Measurements from ENCODE around the gene NXF1.
"Not testable (repeated sequence)": the region's sequence is repeated elsewhere in the genome, so short reads cannot be mapped to it uniquely, and the experiment has no call there.

Gene NXF1

DNA sequence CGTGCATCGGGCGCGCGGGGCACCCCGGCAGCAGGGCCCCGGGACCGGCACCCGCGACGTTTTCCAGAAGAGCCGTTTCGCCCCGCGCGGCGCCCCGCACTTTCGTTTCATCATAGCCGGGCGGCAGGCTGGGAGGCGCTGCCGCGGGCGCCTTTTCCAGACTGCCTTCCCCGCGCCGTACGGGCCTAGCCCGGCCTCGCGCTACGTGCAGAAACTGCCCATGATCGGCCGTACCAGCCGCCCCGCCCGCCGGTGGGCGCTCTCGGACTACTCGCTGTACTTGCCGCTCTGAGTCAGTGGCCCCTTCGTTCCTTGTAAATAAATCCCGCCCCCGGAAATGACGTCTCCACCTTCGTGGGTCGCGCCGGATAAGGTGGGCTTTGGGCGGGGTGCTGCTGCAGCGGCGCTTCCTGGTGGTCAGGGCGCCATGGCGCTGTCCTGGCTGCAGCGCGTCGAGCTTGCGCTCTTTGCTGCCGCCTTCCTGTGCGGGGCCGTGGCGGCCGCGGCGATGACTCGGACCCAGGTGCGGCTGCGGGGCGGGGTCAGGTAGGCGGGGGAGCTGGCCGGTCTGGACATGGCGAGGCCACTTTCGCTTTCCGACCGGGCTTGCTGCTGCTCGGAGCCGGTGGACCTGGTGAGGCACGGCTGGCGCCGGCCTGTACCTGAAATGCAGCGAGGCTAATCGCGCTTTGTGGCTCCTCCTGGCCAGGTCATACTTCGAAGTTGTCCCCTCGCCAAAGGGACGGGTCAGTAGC is 18.1 kb downstream of the NXF1 start, which contains the start of gene TMEM179B:
Gene TMEM179B (plus strand): TSS at position 398 of the 755 bp plus-strand sequence. CDS start 30 bp downstream, at position 428.
- DNase-seq (ENCODE audit: low read depth): peak; percentile 80

DNA sequence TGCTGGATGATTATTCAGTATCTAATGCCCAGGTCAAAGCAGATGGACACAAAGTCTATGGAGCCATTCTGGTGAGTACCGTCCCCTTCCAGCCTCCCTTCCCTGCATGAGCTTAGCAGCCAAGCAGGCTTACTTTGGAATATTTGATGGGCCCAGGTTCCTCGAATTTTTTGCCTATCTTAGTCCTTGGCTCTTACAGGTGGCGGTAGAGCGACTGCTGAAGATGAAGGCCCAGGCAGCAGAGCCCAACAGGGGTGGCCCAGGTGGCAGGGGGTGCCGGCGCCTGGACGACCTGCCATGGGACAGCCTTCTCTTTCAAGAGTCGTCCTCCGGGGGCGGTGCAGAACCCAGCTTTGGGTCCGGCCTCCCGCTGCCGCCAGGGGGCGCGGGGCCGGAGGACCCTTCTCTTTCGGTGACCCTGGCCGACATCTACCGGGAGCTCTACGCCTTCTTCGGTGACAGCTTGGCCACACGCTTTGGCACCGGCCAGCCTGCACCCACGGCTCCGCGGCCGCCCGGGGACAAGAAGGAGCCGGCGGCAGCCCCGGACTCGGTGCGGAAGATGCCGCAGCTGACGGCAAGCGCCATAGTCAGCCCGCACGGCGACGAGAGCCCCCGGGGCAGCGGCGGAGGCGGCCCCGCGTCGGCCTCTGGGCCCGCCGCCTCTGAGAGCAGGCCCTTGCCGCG is 18.8 kb downstream of the NXF1 start:
- DNase-seq (ENCODE audit: low read depth): peak; percentile 38

DNA sequence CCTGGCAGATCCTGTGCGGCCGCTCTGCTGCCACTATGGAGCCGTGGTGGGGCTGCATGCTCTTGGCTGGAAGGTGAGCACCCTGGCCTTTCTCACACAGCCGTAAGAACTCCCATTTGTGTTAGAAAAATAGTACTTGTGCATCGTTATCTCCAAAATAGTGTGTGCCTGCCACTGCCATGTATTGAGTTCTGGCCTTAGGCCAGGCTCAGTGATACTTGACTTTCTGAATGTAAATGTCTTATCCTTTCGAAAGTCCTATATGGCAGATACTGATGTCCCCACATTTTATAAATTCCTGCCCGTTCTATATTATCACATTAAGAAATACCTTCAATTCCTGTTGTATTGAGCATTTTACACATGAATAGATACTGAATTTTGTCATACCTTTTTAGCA is 22.5 kb downstream of the NXF1 start:
- no peak for DNase-seq (ENCODE audit: low read depth)

DNA sequence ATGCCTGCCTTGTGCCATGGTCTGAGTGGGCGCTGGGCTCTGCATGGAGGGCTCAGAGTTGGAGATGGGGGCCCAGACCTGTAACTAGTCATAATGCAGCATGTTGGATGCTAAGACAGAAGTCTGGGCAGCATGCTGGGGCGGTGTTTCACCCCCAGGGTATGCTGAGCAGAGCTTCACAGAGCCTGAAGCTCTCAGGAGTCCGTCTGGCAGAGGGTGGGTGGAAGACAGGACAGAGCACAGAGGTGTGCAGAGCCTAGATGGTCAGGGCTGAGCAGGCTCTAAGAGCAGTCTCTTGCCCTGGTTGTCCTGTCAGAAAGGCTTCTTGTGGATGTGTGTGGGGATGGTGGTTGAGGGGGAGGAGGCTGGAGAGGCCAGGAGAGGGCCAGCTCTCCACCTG is 26.8 kb downstream of the NXF1 start:
- DNase-seq (ENCODE audit: low read depth): no peak

DNA sequence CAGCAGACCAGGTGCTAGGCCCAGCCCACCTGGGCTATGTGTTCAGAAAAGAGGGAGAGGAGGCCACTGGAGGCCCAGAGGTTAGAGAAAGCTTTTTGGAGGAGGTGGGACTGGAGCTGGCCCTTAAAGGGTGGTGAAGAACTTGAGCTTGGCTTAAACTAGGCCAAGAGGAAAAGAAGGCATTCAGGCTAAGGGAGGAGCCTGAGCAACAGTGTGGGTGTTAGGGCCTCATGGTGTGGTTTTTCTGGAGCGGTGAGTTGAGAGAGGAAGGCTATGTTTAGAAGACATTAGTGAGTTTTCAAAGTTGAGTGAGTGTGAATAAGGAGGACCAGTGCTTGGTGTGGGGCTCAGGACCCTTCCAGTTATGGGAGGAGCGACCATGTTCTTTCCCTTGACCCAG is 27.9 kb downstream of the NXF1 start:
- no peak for DNase-seq (ENCODE audit: low read depth)

DNA sequence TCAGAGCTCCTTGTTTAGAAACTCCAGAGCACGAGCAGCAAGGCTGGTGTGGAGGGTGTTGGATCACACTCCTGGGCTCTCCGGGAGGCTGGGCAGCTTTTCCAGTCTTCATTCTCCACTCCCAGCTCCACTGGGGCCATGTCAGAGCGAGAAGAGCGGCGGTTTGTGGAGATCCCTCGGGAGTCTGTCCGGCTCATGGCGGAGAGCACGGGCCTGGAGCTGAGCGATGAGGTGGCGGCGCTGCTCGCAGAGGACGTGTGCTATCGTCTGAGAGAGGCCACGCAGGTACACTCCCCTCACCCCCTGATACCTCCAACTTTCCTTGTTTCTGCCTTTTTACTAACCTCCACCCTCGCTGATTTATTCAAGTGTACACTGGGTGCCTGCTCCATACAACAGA is 29.6 kb downstream of the NXF1 start:
- DNase-seq (ENCODE audit: low read depth): no peak

DNA sequence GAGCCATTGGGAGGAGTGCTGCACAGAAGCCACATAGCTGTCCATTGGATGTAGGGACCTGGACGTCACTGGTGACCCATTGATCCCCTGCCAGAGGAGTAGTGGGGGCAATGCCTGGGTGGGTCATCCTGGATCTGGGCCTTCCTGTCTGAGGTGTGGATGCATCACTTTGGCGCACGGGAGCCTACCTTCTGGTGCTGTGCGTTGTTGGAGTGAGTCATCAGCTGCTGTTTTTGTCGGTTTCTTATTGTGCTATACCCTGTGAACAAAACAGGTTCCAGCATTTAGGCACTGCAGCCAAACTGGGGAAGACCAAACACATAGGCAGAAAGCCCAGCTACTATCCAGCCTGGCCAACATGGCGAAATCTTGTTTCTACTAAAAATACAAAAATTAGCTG is 30.8 kb downstream of the NXF1 start:
- DNase-seq (ENCODE audit: low read depth): no peak

DNA sequence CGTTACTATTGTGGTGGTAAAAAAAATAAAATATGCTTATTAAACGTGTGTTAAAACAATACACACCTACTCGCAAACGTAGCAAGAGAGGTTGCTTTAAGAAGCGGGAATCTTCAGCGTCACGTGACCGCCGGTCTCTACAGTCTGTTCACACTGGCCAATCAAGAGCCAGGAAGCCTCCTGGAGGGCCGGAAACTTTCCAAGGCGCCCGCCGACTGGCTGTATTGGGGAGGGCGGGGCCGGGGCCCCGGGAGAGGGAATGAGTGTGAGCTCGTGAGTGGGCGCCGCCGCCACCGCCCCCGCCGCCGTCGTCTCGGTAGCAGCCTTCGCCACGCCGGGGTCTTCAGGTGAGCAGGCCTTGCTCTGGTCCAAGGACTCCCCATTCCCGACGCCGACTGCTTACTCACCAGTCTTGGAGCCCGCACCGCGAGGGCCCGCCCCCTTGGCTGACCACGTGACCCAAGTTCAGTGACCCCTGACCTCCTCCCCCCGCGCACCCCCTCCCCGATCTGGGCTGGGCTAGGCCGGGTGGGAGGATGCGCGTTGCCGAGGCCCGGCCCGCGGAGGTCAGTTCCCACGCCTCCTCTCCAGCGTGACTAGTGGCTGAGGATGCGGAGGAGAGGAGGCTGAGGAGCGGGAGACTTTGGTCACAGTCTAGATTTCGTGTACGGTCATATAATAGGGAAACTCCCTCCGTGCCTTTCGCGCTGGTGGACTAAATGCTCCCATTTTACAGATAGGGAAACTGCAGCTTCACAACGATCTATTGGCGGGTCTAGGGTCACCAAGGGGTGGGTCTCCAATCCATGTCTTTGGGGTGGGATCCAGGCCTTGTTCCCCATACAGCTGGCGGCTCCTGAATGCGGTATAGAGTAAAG is 33.9 kb downstream of the NXF1 start, which contains the start of gene TAF6L:
Gene TAF6L (plus strand): TSS at position 253 of the 878 bp plus-strand sequence. CDS start 4,388 bp downstream, outside the sequence.
- peak; percentile 80 for DNase-seq (ENCODE audit: low read depth)

DNA sequence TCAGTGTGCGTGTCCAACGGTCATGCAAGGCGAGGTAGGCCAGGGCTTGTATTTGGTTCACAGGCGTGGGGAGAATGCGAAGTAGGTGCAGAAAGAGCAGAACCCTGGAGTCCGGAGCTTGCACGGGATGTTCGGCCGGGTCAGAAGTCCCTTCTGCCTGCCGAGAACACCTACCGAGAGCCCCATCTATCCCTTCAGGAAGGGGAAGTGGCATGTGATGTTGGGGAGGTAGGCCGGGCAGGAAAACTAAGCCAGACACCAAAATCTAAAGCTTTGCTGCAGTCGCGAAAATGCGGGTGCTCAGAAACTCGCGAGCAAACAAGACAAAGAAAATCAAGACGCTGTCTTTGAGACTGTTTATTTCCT is 34.5 kb downstream of the NXF1 start:
- no peak for DNase-seq (ENCODE audit: low read depth)

DNA sequence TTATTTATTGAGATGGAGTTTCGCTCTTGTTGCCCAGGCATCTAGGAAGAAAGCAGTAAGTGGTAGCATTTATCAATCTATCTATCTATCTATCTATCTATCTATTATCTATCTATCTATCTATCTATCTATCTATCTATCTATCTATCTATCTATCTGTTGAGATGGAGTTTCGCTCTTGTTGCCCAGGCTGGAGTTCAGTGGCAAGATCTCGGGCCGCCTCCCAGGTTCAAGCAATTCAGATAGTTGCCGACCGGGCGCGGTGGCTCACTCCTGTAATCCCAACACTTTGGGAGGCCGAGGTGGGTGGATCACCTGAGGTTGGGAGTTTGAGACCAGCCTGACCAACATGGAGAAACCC is 44.4 kb downstream of the NXF1 start:
- not testable (repeated sequence) for DNase-seq (ENCODE audit: low read depth)

DNA sequence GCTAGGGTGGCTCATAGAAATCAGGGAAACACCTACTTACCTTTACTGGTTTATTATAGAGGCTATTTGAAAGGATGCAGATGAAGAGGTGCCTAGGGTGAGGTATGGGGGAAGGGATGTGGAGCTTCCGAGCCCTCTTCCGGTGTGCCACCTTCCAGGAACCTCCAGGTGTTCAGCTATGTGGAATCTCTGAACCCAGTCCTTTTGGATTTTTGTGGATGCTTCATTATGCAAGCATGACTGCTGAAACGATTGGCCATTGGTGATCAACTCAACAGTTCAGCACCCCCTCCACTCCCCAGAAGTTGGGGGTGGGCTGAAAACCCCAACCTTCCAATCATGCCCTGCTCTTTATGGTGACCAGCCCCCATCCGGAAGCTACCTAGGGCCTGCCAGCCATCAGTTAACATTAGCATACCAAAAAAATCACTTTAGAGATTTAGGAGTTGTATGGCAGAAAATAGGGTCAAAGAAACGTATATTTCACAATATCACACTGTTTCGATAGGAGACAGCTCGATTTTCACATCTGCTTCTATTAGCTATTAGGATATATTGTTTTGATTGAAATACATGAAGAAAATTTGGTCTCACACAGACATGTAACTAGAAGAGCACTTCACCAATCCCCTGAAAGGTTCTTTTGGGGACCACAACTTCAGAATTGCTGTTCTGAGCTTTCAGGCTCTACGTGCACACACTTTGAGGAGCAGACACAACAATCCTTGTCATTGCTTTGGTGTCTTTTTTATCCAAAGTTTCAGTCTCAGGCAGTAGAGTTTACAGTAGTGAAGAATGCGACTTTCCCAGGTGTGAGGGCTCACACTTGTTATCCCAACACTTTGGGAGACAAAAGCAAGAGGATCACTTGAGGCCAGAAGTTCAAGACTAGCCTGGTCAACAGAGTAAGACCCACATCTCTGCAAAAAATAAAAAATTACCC is 47.1 kb downstream of the NXF1 start:
- no peak for DNase-seq (ENCODE audit: low read depth)

DNA sequence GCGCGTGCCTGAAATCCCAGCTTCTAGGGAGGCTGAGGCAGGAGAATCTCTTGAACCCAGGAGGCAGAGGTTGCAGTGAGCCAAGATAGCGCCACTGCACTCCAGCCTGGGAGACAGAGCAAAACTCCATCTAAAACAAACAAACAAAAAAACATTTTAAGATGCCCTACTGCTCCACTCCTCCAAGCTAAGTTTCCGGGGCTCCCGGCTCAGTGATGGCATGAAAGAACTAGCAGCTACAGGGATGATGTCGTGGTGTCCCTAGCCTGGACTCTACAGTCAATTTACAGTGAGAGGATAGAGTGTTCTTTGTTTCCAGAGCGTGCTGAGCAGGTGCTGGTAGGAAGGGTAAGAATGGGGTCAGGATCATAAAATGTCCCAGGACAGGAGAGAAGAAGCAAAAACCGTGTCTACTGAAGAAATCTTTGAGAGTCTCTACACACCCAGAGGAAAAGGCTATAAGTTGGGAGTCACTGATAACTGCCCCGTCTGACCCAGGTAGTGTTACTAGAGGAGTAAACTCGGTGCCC is 50.1 kb downstream of the NXF1 start:
- no peak for DNase-seq (ENCODE audit: low read depth)

DNA sequence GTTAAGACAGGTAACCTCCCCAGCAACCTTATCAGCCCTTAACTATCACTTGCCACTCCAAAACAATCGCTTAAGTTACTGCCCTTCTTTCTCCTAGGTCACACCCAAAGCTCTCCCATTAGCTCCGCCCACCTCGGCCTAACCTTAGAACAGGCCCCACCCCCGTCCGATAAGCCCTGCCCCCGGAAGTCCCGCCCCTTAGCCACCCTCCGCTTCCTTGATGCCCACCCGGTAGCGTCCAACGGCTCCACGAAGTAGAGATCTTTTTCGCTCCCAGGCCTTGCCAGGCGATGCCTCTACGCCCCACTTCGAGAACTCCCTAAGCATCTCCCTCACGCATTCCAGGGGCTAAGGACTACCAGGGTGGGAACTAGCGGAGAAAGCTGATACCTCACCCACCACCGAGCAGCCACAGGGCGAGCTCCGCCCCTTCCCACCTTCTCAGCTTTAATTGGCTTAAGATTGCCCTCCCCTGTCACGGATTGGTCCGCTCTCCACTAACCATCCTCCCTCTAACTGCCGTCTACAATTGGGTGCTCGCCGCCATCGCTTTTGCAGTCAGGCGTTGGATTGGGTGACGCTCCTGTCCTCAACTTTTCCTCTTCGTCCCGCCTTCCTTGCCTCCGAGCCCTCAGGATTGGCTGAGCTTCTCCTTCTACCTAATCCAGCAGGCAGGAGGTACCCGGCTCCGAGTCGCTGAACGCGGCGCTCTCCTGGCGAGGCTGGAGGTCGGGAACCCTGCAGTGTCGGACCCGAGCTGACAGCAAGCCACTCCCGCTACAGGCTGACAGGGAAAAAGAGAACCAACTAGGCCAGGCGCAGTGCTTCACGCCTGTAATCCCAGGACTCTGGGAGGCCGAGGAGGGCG is 51.3 kb downstream of the NXF1 start, which contains the start of gene ZBTB3:
Gene ZBTB3 (minus strand): TSS at position 425 of the 868 bp plus-strand sequence. CDS start 496 bp downstream, outside the sequence.
- DNase-seq (ENCODE audit: low read depth): peak; percentile 97

DNA sequence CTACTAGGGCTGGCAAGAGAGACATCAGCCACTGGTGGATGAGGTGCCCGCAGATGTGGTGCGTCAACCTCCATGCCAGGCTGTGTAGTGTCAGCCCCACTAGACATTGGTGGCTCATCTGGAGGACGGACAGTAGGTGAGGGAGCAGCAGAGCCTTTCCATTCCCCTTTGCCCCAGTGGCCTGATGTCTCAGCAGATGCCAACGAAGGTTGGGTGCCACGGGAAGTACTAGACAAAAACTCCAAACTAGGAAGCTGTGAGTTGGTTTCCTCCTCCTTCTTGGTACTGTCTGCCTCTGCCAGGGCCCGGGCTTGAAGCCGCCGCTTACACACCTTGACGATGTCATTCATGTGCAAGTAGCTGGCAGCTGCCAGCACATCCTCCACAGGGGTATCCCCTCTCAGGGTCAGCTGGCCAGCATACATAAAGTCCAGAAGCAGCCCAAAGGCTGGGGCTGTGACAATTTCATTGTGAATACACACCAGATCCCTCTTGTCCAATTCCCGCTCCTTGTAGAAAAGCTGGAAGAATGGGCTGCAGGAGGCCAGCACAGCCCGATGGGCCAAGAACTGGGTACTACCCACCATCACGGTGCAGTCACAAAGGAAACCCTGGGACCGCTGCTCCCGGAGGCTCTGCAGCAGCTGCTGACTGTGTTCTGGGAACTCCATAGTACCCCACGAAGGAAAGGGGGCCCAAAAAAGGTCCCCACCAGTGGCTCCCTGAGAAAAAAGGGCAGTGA is 52.1 kb downstream of the NXF1 start:
- DNase-seq (ENCODE audit: low read depth): no peak

DNA sequence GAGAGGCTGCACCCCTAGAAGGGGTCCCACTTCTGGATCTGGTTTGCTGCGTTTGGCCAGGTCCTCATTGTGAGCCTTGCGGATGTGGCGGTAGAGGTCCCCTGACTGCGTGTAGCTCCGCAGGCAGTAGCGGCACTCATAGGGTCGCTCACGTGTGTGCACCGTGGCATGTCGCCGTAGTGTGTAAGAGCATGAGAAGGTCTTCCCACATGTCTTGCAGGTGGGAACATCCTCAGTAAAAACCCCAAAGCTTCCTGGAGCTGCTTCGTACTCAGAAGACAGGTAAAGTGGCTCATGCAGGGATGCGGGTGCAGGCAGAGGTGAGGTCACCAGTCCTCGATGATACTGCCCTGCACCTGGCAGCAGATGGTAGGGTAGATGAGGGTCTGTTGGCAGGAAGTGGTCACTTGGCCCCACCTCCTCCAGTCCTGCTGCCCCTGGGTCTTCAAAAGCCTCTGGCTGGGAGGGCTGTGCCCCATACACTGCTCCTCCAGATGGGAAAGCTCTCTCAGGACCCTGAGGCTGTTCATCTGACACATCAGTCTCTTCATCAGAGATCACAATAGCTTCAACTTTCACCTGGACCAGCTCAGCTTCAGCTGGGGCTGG is 53.0 kb downstream of the NXF1 start:
- DNase-seq (ENCODE audit: low read depth): no peak

DNA sequence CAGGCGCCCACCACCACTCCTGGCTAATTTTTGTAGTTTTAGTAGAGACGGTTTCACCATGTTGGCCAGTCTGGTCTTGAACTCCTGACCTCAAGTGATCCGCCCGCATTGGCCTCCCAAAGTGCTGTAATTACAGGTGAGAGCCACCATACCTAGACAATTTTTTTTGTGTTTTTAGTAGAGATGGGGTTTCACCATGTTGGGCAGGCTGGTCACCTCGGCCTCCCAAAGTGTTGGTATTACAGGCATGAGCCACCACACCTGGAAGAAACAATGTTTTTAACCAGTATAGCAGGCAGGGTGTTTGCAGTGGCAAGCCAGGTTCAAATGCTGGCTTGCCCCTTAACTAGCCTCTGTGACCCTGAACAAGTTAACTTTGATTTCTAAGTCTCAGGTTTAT is 55.3 kb downstream of the NXF1 start:
- DNase-seq (ENCODE audit: low read depth): not testable (repeated sequence)

DNA sequence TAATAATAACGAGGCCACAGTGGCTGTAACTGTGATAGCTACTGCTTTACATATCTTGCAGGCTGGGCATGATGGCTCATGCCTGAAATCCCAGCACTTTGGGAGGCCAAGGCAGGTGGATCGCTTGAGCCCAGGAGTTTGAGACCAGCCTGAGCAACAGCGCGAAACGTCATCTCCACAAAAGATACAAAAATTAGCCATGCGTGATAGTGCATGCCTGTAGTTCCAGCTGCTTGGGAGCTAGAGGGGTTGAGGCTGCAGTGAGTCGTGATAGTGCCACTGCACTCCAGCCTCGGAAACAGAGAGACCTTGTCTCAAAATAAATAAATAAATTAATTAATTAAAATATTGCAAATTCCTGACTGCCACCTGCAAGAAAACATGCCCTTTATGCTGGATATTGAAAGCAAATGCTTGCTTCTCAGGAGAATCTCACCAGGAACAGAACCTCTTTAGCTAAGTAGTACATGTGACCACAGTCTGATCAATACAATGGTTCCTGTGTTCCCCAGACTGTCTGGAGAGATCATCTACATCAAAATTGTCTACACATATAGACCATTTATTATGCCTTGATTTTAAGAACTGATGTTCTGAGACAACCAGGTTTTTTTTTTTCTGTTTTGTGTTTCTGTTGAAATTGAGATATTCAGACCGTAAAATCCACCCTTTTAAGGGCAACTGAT is 57.6 kb downstream of the NXF1 start:
- no peak for DNase-seq (ENCODE audit: low read depth)

Data from GM04503 (cell line).